GM13976 (cell line): ENCODE data around the gene CTSH.

Experiments
- DNase-seq: peaks from one replicate; pipeline ENCODE4 v3.0.0; 2012; ENCODE audit warnings: low spot score
- in situ Hi-C: fragments of 300-500 bp; cut with MboI; formaldehyde crosslinking; loops from one replicate; pipeline ENCODE4 v1.12.0; 2022; ENCODE audit warnings: low sequenced_read_pairs, mixed read lengths, inconsistent platforms; ENCODE audit not compliant: unreplicated experiment
- TF ChIP-seq, protein P1 (sequence below): IDR thresholded peaks from 2 replicates; pipeline ENCODE4 v1.5.1; 2012; ENCODE audit warnings: borderline replicate concordance, mild to moderate bottlenecking; ENCODE audit not compliant: insufficient read depth; ENCODE audit errors: extremely low read depth, missing control alignments, control extremely low read depth

CTSH gene

DNA sequence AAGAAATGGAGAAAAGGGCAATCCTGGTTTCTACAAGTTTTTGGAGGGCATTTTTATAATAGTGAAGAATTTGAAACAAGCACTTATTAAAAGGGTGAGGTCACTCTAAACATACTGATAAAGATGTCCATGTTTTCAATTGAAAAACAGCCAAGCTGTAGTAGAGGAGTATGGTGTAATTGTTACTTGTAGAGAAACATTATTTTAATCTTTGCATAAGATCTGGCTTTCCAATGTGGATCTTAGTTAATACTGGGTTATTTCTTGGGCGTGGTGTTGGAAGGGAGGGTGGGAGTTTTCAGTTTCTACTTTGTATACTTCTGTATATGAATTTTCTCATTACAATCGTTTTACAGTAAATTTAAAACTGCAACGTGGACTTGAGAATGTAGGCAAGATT is 49.4 kb downstream of the CTSH start:
- TF ChIP-seq, protein P1, sequence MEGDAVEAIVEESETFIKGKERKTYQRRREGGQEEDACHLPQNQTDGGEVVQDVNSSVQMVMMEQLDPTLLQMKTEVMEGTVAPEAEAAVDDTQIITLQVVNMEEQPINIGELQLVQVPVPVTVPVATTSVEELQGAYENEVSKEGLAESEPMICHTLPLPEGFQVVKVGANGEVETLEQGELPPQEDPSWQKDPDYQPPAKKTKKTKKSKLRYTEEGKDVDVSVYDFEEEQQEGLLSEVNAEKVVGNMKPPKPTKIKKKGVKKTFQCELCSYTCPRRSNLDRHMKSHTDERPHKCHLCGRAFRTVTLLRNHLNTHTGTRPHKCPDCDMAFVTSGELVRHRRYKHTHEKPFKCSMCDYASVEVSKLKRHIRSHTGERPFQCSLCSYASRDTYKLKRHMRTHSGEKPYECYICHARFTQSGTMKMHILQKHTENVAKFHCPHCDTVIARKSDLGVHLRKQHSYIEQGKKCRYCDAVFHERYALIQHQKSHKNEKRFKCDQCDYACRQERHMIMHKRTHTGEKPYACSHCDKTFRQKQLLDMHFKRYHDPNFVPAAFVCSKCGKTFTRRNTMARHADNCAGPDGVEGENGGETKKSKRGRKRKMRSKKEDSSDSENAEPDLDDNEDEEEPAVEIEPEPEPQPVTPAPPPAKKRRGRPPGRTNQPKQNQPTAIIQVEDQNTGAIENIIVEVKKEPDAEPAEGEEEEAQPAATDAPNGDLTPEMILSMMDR: no peak
- no peak for DNase-seq
- in situ Hi-C loops: no loop called here

DNA sequence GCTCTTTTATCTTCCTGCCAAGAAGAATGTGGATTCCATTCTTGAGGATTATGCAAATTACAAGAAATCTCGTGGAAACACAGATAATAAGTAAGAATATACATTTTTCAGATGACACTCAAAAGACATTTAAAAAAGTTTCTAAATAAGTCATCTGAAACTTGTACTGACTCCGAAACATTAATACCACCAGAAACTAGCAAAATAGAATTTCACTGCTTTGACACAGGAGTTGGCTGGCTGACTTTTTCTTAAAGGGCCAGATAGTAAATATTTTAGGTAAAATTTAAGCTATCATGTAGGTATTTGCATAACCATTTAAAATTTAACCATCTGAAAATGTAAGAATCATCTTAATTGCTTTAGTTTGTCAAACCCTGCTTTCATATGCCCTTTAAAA is 51.3 kb downstream of the CTSH start:
- in situ Hi-C loops: no loop called here
- TF ChIP-seq, protein P1: no peak
- no peak for DNase-seq

DNA sequence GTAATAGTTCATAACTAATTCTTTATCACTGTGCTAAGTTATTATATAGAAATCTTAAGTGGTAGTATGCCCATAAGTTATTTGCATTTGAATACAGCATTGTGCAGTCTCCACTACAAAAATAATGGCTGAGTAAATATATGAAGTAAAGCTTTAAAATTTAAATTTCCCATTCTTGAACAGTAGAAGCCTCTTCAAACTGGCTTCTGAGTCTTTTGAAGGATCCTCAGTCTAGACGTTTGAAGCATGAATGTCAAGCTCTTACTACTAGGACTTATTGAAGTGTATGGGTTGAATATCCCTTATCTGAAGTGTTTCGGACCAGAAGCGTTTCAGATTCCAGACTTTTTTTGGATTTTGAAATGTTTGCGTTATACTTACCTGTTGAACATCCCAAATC is 55.8 kb downstream of the CTSH start:
- DNase-seq: no peak
- in situ Hi-C loops: no loop called here
- TF ChIP-seq, protein P1: no peak

DNA sequence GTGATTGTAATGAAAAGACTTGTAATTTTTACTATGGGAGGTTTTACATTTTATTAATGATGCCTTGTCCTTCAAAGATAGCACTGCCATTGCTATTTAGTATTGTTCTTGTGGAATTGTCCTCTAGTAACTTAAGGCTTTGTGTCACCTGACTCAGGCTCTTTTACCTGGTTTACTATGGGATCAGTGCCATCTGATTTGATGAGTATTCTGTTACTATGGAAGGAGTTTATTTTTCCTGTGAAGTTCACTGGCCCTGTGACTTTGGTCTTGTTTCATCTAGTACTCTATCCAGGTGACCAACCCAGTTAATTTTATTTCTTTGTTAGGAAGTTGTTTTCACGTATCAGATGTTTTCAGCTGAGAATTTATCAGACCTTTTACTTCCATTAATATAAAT is 63.2 kb downstream of the CTSH start:
- TF ChIP-seq, protein P1: no peak
- in situ Hi-C loops: no loop called here
- DNase-seq: no peak

DNA sequence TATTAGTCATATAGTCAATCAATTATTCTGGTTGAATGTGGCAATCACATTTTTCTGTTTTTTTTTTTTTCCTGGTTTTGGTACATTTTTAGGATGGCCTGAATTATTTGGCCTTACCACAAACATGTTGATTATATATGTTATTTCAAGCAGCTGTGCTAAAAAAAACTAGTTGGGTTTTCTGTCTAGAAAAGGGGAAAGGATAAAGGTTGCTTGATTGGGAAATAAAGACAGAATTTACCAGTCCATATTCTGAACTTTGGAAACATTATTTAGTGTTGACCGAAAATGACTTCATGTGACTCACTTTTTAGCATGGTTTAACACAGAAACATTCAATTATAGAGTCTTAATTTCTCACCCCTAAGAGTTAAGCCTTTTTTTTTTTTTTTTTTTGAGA is 64.0 kb downstream of the CTSH start:
- DNase-seq: no peak
- TF ChIP-seq, protein P1: no peak
- in situ Hi-C loops: no loop called here

DNA sequence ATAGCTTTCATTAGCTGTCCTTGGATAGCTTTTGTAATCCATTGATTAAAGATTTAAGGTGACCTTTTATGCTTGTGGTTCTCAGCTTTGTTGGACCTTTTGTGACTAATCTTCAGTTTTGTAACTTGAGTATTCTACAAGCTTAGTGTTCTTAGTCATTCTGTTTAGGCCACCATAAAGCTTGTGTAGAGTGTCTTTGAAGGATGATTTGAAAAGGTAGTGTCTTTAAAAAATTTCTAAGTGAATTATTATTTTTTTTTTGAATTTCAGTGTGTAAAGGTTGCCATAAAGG is 64.7 kb downstream of the CTSH start:
- TF ChIP-seq, protein P1: no peak
- DNase-seq: no peak
- in situ Hi-C loops: no loop called here
